Activated T-cell treated with anti-CD3 and anti-CD28 coated beads for 1 hour (primary cell): Measurements from ENCODE around the gene ATG7.
"Not testable (repeated sequence)": the region's sequence is repeated elsewhere in the genome, so short reads cannot be mapped to it uniquely, and the experiment has no call there.

Experiments
- DNase-seq: peaks from one replicate; pipeline ENCODE4 v3.0.0-alpha.2; 2020; ENCODE audit warnings: low read depth

Gene ATG7

DNA sequence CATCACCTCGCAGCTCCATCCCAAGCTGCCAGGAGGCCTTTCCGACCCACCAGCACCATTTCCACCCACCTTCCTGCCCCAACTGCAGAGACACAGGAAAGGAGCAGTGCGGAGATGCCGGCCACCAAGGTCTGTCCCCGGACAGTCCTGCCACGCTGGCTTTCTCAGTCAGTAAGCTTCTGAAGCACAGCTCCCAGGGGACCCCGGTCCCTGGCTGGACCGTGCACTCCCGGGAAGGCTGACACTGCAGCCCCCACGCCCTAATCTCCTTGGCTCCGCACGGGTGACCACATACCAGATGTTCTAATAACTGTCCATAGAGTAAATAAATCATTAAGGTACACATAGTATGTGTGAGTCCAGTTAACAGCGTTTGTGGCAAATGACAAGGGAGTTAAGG lies 298.1 kb downstream of the ATG7 start:
- no peak for DNase-seq

GRCh38 chr3:11570789-11571495 lies 298.7 kb downstream of the ATG7 start:
- DNase-seq, result no peak

DNA sequence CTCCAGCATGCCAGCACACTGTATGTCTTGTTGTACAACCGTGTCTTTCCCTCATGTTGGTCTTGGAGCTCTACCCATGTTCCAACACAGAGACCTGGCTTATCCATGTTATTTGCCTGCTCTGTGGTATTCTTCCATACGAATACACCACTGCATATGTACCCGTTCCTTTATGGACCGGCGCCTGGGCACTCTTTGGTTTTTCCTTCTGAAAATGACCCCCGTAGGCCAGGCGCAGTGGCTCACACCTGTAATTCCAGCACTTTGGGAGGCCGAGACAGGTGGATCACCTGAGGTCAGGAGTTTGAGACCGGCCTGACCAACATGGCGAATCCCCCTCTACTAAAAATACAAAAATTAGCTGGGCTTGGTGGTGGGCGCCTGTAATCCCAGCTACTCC lies 300.5 kb downstream of the ATG7 start:
- not testable (repeated sequence) for DNase-seq

DNA sequence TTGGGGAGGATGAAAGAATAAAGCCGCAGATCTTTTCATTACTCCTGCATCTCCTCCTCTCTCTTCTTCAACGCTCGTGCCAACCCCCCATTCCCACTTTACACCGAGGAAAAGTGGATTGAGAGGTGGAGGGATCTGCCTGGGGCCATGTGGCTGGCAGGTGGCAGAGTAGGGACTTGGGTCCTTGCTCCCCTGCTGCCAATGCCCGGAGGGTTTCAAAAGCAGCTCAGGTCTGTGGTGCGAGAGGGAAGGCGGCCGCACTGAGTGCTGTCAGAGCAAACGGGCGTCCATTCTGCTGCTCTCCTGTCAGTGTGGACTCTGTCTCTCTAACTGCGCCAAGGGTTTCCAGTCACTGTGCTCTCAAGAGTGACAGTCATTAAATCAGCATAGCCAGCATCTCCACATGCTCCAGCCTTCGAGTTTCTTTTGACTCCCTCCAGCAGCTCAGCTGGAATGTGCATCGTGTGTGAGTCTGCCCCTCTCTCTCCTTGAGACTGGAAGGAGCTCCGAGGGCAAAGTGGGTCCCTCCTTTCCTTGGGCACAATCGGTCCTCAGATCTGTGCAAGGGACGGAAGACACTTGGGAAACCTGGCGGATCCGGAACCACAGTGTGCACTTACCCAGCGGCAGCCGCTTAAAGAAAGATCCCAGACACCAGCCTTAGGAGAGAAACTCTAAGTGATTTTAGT lies 302.9 kb downstream of the ATG7 start:
- DNase-seq, result no peak

GRCh38 chr3:11575677-11576076 lies 303.5 kb downstream of the ATG7 start:
- no peak for DNase-seq

GRCh38 chr3:11576453-11576852 lies 304.3 kb downstream of the ATG7 start:
- DNase-seq, result no peak

- DNase-seq, result no peak
These were observed 306.0 kb downstream of the ATG7 start for GRCh38 chr3:11578169-11578568.

GRCh38 chr3:11580645-11581044 lies 308.4 kb downstream of the ATG7 start:
- no peak for DNase-seq

DNA sequence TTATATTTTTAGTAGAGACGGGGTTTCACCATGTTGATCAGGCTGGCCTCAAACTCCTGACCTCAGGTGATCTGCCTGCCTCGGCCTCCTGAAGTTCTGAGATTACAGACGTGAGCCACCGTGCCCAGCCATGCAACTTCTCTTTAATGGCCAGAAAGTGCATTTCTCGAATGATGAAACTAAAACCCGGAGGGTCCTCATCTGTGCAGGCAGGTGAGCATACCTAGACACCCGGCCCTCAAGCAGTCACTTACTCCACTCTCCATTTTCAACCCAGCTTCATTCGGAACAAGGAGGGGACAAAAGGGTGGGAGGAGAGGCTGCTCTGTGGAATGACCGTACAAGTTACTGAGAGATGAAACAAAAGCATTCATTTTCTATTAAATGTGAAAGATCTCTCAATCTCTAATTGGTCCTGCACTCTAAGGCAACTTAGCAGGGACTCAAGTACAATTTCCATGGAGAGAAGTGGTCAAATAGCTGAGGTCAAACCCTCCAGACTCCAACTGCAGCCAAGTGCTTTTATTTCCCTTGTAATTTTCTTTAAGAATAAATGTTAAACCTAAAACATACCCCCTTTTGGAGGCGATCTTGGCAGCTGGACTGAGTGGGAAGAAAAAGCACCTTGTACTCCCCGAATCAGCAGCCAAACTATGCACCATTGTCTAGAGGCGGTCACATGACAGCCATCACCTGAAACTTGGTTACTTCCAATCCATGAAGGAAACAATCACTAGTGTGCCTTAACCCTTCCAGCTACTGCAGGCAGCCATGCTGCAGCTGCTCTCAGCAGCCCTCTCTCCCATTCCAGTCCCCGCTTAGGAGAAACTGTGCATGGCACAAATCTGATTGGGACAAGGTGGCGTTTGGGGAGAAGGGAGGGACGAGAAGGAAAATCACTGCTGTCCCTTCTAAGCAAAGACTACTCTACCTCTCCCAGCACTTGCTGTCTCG lies 309.3 kb downstream of the ATG7 start:
- DNase-seq, result no peak

- DNase-seq, result no peak
These were observed 310.2 kb downstream of the ATG7 start for GRCh38 chr3:11582191-11582968.

- no peak for DNase-seq
These were observed 311.0 kb downstream of the ATG7 start for GRCh38 chr3:11583235-11583634.

GRCh38 chr3:11583638-11584046 lies 311.4 kb downstream of the ATG7 start:
- no peak for DNase-seq

DNA sequence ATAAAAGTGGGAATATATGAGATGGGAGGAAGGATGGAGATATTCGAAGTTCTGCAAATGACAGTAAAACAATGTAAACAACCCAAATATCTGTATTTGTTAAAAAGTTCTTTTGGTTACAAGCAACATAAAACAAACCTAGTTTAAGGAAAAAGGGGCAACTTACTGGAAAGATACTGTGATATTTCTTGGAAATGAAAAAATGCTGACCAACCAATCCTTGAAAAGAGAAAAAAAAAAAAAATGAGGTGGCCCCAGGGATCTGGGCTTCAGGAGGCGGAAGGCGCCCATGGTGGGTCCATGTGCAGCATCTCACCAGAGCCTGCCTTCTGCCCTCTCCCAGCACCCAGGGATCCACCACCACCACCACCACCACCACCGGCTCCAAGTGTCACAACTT lies 312.4 kb downstream of the ATG7 start:
- DNase-seq, result no peak

DNA sequence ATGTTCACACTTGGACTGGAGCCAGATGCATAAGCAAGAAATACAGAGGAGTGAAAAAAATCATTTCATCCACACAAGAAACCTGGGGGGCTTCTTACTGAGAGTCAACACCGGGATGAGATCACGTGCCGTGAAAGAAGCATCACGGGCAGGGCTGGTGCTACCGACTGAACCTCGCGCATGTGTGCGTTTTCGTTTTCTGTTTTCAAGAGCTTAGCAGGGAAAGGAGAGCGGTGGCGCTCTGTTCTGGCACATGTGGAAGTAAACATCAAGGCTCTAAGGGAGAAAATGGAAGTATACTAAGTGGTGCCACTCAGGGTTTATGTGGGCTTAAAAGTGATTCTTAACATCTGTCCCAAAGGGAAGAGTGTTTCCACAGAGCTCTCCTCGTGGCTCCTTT lies 315.6 kb downstream of the ATG7 start:
- no peak for DNase-seq

DNA sequence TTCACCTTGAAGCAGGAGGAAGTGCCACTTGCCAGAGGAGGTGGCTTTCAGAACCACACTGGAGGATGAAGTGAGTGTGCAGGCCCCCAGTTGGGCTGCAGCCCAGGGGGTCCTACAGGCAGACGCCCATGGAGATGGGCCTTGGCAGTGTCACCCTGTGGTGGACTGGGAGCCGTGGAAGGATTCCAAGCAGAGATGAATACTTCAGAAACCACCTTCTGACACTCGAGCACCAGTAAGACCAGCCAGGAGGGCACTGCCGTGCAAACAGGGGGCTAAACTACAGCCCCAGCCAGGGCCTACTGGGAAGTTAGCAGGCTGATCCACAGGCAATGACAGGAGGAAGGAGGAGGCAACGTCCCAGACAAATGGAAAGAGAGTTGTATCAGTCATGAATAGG lies 316.1 kb downstream of the ATG7 start:
- DNase-seq, result no peak

GRCh38 chr3:11588755-11589154 lies 316.6 kb downstream of the ATG7 start:
- DNase-seq, result no peak

- no peak for DNase-seq
These were observed 317.5 kb downstream of the ATG7 start for GRCh38 chr3:11589706-11590105.

DNA sequence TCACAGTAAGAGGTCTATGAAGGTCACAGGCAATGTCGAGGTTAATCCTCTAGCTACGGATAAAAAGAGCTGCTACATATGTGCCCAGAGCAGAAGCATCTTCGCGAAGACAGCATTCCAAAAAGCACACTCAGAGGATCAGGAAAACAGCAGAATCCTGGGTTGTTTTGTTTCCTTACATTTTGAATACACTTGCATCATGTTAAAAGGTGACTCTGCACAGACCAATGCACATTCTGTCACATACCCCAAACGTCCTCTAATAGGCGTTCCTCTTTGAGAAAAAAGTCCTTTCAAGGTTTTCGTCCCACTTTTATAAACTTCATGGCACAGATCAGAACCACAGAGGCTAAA lies 318.8 kb downstream of the ATG7 start:
- DNase-seq, result no peak

GRCh38 chr3:11591391-11592282 lies 319.4 kb downstream of the ATG7 start:
- DNase-seq, result no peak

GRCh38 chr3:11592445-11593298 lies 320.5 kb downstream of the ATG7 start:
- no peak for DNase-seq
